ENCODE measurements around the gene CREB3L4.

GRCh38 chr1:153991151-153991630 is 23.5 kb downstream of the CREB3L4 start:
- TF ChIP-seq, protein P1, sequence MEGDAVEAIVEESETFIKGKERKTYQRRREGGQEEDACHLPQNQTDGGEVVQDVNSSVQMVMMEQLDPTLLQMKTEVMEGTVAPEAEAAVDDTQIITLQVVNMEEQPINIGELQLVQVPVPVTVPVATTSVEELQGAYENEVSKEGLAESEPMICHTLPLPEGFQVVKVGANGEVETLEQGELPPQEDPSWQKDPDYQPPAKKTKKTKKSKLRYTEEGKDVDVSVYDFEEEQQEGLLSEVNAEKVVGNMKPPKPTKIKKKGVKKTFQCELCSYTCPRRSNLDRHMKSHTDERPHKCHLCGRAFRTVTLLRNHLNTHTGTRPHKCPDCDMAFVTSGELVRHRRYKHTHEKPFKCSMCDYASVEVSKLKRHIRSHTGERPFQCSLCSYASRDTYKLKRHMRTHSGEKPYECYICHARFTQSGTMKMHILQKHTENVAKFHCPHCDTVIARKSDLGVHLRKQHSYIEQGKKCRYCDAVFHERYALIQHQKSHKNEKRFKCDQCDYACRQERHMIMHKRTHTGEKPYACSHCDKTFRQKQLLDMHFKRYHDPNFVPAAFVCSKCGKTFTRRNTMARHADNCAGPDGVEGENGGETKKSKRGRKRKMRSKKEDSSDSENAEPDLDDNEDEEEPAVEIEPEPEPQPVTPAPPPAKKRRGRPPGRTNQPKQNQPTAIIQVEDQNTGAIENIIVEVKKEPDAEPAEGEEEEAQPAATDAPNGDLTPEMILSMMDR (IDR thresholded peaks at IDR 0.05; ENCODE audit: low read depth, low read length, missing input control): no peak
- no peak for TF ChIP-seq MAX (IDR thresholded peaks at IDR 0.05)
- TF ChIP-seq TAF1 (conservative IDR thresholded peaks at IDR 0.05): no peak
